Left forelimb (tissue), 1 donor: ENCODE data around the gene DNAJC18.

Source experiments
- DNase-seq: peaks from one replicate; pipeline ENCODE4 v3.0.0-alpha.2; 2018; ENCODE audit warnings: low spot score

Gene DNAJC18

GRCh38 chr5:139363937-139364336, 75.4 kb downstream of the DNAJC18 start:
- no peak for DNase-seq

GRCh38 chr5:139361835-139362429, 77.4 kb downstream of the DNAJC18 start:
- no peak for DNase-seq

- no peak for DNase-seq
Observed at GRCh38 chr5:139360384-139360783, 78.9 kb downstream of the DNAJC18 start.
